Vagina (tissue), 2 donors: Measurements from ENCODE around the gene KCNC2.

Source experiments
- CTCF ChIP-seq, 3 experiments: fragments of 450-650 bp in 2 of 3; fragments of 200-600 bp in 1 of 3; sonication (generic) in 1 of 3; IDR thresholded peaks; one replicate each; pipeline ENCODE4 v1.5.1; 2017 to 2019; ENCODE audit warnings: antibody characterized with exemption in 3 of 3, mild to moderate bottlenecking in 2 of 3, moderate library complexity in 2 of 3
- POLR2A ChIP-seq, 2 donors: fragments of 450-650 bp; IDR thresholded peaks; one replicate each; pipeline ENCODE4 v1.6.1; 2017; ENCODE audit warnings: antibody characterized with exemption in 2 of 2, mild to moderate bottlenecking in 2 of 2, moderate library complexity in 2 of 2
- POLR2AphosphoS5 ChIP-seq, 2 donors: sonication (generic); formaldehyde crosslinking; IDR thresholded peaks; one replicate each; pipeline ENCODE4 v1.9.0; 2017; ENCODE audit warnings: antibody characterized with exemption in 2 of 2, mild to moderate bottlenecking in 2 of 2, low read depth in 1 of 2; ENCODE audit not compliant: insufficient read depth in 1 of 2

- TF ChIP-seq CTCF (IDR thresholded peaks at IDR 0.05) = no peak
- TF ChIP-seq POLR2A (IDR thresholded peaks at IDR 0.05) = no peak
- TF ChIP-seq POLR2AphosphoS5 (IDR thresholded peaks at IDR 0.05; ENCODE audit: insufficient read depth in 1 of 2, low read depth in 1 of 2) = no peak
These were observed 17.4 kb downstream of the KCNC2 start for GRCh38 chr12:75192196-75192595.
